EL (cell line): ENCODE results near the gene LIN37.

Source experiments
- DNase-seq: peaks from one replicate; pipeline ENCODE4 v3.0.0-alpha.2; 2016

LIN37 gene

DNA sequence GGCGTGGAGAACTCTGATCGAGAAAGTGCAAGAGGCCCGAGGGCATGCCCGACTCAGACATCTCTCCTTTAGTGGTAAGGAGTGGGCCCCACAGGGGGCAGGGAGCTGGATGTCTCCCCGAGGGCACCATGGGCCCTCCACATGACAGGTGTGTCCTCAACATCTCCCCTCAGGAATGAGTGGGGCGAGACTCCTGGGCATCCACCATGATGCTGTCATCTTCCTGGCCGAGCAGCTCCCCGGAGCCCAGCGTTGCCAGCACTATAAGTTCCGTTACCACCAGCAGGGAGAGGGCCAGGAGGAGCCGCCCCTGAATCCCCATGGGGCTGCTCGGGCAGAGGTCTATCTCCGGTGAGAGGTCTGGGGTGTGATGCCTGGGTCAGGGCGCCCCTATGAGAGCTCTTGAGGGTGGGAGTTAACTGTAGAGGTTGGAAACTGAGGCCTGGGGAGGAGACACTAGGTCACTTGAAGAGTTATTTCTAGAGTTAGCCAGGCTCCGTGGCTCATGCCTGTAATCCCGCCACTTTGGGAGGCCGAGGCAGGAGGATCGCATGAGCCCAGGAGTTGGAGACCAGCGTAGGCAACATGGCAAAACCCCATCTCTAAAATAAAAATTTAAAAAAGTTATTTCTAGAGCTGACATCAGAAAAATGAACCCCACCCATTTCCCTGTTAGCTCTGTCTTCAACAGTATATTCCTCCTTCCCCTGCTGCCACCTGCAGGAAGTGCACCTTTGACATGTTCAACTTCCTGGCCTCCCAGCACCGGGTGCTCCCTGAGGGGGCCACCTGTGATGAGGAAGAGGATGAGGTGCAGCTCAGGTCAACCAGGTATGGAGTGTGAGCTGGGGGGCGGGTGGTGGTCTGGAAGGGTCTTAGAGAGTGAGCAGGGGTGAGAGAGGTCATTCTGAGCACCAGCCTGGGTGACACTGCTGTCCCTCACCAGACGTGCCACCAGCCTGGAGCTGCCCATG, 11.2 kb upstream of the LIN37 start:
- no peak for DNase-seq

DNA sequence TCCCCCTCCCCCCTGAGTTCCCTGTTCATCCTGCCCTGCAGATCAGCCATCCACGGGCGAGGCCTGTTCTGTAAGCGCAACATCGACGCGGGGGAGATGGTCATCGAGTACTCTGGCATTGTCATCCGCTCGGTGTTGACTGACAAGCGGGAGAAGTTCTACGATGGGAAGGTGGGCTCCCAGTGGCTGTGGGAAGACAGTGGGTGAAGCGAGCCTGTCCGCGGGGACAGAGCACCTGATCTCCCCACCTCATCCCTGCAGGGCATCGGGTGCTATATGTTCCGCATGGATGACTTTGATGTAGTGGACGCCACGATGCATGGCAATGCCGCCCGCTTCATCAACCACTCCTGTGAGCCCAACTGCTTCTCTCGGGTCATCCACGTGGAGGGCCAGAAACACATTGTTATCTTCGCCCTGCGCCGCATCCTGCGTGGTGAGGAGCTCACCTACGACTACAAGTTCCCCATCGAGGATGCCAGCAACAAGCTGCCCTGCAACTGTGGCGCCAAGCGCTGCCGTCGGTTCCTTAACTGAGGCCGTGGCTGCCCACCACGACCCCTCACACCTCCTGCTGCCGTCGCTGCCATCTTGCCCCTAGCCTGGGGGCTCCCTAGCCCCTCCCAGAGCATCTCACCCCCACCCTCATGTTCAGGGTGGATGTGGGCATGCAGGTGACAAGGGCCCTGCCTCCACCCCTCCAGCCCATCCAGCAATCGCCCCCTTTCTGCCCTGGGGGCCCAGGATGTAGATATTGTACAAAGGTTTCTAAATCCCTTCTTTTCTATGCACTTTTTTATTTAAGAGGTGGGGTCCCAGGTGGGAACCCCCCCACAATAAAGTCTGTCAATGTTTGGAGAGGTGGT, 10.1 kb upstream of the LIN37 start:
- DNase-seq, result no peak

DNA sequence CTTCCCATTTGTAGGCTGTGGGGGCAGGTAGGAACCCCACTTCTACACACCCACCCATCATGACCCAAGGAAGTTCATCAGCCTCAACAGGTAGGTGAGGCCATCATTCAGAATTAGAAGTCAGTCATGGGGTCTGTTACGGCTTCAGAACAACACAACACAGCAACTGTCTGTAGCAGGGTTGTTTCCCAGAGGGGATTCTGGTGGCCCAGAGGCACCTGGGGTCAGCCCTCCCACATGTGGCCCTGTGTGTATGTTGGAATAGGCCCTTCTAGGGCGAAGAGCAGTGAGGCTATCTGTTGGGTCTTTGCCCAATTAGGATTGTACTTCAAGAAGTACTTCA, 9.5 kb upstream of the LIN37 start:
- DNase-seq, result no peak

DNA sequence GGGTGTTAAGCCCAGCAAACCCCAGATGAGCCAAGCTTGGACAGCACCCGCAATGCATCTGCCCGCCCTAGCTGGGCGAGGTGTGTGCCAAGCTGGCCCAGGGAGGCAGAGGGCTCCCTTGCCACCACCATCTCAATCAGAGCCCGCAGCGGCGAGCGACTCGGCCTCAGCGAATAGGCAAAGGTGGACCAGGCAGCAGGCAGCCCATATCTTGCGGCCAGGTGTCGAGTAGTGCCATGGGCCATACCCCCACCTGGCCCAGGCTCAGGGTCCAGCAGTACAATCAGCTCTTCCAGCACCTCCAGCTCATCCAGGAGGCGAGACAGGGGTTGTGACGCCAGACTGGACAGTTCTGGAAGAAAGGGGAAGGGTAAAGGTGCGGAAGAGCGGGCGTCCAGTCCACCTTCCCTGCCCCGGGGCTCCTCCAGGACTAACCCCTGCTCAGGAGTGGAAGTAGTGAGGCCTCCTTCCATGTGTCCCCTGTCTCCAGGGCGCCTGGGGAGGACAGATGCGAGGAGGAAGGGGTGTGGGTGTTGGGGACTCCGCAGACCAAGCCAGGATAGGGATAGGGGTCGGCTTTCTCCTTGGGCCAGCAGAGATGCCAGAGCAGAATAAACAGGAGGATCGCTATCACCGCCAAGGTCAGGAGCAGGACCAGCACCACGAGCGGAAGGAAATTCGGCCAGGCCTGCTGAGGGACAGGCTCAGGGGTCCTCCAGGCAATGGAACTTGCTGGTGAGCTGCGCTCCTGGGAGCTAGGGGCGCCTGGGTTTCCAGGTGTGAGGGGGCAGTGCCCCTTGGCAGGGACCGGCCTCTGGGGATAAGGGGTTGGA, 8.9 kb upstream of the LIN37 start:
- DNase-seq, result no peak

DNA sequence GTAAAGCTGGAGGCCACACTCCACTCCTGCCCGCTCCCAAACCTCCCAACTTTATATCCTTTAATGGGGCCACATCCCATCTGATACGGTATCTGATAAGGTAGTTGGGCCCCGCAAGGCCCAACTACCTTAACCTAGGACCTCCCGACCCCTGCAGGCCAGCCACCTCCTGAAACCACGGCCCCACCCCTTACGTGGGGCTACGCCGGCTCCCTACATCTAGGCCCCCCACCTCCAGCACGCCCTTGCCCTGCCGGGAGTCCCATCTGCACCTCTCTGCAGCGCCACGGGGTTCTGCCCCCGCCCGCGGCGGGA, 8.3 kb upstream of the LIN37 start:
- DNase-seq, result no peak

DNA sequence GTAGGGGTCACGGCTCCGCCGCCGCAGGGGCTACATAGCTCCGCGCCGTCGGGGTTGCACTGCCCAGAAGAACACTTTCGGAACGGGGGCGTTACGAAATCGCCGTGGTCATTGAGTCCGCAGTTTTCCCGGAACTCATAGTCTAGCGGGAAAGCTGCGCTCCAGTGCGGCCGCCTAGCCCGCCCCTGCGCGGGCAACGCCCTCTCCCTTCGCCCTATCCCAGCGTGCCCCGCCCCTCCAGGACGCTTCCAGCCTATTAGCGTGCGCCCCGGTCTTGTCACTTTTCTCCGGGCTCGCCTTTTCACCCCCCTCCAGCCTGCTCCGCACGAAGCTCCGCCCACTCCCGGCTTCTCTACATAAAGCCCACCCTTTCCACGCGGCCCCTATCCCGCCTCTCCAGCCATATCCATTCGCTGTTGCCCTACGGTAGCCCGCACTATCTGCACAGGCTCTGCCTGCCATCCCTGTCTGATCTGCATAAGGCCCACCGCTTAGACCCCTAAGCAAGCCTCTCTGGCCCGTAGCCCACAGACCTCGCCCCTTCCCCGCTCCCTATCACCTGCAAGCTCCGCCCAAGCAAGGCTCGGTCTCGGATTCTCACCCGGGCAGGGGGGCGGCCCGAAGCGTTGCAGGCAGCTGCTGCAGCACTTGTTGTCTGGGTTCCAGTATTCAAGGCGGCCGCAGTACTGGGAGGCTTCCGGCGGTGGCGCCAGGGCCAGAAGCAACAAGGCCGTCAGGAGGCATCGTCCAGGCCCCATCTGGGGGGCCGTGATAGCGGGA, 7.8 kb upstream of the LIN37 start:
- peak; percentile 98 for DNase-seq

DNA sequence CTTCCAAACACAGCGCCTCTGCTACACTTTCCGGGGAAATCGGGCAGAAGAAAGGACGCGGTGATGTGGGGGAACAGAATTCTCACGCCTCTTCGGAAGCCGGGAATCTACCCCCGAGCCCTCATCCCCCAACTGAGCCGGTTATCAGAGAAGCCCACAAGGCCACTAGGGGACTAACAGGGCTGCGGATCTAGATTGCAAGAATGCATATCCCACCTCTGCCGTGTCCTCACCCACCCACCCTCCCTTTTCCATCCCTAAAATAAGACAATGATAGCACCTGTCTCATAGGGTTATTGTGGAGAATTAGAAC, 7.2 kb upstream of the LIN37 start:
- no peak for DNase-seq

DNA sequence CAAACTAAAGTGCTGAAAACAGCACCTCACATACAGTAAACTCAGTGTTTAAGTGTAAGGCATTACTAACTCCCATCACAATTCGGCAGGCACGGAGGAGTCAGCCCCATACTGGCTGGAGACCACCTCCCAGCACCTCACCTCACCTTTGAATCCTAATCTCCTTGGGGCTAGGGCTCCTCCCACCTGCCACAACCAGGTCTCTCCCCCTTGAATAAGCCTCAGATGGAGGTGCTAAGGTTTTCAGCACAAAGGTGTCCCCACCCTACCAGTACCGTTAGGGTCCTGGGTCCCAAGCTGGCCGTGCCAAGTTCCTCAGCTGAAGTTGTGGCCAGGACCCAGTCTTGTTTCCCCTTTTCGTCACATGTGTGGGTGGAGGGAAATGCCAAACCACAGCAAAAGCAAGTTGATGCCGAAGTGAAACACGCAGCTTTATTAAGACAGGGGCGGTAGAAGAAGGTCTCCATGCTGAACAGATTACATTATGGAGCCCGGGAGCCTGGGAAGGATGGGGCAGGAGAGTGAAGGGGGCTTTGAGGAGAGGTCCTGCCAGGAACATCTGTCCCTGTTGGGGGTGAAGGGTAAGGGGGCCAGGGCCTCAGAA, 6.2 kb upstream of the LIN37 start, which contains the start of gene IGFLR1:
TSS of gene IGFLR1 (minus strand) at position 332 of the 604 bp plus-strand sequence. CDS start 1,272 bp downstream, outside the sequence.
- DNase-seq, result no peak

DNA sequence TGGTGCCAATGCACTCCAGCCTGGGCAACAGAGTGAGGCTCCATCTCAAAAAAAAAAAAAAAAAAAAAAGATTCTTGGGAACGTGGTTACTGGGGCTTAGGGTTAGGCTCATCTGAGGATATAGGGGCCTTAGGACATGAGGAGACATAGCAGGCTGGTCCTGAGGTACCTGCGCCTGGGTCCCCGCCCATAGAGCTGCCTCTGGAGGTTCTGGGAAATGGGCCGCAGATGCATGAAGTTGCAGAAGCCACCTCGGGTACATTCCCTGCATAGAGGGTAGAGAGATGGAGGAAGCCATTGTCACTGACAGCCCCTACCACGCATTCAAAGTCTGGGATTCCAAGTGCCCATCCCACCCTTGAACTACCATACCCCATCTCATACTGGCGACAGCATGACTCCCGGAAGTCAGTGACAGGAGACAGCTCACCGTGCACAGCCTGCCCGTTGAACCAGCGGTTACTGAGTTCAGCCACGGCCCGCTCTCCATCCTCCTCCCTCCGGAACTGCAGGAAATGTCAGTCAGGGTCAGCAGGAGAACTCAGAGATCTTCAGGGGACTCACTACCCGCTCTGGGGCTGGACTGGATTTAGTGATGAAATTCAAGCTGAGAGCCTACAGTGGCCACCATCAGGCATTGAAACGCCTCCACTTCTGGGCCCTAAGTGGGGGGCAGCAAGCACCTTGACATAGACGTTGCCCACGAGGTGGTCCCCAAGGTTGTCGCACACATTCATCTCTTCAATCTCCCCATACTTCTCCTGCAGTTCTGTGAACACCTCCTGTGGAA, 4.5 kb upstream of the LIN37 start:
- no peak for DNase-seq

DNA sequence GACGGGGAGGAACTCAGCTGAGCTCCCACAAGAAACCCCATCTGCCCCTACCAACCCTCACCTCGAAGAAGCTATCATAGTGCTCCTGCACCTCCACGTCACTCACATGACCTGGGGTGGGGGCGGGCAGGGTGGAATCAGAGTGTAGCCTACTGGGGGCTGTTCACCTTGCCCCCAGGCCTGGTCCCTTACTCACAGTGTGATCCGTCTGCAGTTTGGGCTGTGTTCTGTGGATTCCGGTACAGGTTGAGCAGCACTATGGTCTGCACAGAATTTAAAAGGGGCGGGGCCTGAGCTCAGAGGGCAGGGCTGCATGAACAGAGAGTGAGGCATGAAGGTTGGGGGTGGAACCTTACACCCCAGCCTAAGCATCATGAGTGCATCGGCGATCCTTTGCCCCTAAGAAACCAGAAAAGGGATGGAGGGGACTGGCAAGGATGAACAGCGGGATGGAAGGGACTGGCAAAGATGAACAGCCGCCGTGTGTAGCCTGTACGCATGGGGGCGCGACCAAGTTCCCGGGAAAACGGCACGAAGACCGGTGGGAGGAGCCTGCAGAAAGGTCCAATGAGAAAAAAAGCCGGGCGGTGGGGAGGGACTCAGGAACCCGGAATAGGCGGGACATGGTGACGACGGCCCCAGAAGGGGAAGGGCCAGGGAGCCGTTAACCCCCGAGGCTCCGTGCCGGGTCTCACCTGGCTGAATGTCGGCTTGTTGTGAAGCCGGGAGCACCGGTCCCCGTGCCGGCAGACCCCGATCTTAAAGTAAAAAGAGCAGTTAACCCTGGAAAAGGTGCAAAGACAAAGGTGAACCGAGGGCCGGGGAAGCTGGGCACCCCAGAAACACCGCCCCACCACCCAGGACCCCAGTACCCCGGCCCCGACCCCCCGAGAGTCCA, 3.7 kb upstream of the LIN37 start:
- peak; percentile 97 for DNase-seq

DNA sequence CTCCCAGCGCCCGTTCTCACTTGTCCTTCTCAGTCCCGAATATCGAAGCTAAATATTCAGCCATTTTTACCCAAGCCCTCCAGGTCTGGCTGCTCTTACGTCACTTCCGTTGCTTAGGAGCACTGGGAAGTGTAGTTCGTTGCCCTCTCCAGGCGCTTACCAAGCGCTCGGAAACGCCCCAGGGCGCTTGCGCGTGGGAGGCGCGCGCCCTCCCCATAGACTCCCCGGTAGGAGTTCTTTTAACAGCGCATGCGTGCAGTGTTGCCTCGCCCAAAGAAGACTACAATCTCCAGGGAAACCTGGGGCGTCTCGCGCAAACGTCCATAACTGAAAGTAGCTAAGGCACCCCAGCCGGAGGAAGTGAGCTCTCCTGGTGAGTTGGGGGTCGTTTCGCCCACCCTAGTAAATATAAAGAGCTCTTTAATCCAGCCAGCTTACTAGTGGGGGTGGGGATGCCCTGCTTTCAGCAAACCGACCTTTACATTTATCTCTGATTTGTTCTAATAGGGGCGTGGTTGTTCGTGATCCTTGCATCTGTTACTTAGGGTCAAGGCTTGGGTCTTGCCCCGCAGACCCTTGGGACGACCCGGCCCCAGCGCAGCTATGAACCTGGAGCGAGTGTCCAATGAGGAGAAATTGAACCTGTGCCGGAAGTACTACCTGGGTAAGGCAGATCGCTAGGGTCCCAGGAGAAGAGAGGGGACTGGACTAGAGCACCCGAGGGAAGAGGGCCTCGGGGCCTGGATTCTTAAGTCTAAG, 2.9 kb upstream of the LIN37 start, which contains the start of the genes PSENEN and U2AF1L4:
TSS of gene PSENEN (plus strand) at position 324 of the 759 bp plus-strand sequence. CDS start at position 604, 280 bp downstream.
TSS of gene U2AF1L4 (minus strand) at position 91 of the 759 bp plus-strand sequence. CDS start at position 64, 27 bp downstream.
- DNase-seq, result peak; percentile 99

DNA sequence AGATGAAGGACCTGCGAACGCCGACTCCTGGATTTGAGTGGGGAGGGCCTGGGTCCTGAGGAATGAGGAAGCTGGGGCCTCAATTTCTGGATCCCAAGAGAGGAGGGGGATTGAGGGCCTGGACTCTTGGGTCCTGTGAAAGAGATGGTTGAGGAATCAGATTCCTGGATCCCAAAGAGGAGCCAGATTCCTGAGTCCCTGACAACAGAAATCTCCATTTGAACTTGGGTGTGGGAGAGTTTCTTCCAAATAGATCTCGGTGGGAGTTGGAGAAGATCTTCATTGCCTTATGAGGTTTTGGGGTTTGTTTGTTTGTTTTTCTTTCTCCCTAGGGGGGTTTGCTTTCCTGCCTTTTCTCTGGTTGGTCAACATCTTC, 2.3 kb upstream of the LIN37 start:
- DNase-seq, result no peak

DNA sequence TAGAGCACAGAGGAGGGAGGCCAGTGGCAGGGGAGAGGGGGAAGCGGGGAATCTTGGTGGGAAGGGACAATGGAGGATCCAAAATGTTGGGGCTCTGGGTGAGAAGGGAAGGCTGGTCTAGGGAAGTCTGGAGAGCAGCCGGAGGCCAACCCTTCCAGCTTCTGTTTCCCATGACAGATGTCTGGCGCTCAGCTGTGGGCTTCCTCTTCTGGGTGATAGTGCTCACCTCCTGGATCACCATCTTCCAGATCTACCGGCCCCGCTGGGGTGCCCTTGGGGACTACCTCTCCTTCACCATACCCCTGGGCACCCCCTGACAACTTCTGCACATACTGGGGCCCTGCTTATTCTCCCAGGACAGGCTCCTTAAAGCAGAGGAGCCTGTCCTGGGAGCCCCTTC, 1.8 kb upstream of the LIN37 start:
- no peak for DNase-seq

DNA sequence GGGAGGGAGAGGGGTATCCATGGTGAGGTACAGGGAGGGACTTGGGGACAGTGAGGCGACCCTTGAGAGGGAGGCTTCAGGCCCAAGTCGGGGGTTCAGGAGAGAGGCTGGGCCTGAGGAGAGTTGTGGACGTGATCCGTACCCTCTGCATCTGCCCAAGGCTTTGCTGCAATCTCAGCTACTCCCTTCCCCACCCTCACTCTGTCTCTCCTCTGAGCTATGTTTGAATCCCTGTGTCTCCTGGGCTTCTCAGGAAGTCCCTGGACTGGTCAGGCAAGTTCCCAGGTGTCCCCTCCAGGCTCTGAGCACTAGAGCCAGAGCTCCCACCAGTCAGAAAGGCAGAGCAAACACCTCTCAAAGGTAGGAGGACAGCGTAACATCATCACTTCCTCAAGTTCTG, 1.8 kb downstream of the LIN37 start:
- no peak for DNase-seq

DNA sequence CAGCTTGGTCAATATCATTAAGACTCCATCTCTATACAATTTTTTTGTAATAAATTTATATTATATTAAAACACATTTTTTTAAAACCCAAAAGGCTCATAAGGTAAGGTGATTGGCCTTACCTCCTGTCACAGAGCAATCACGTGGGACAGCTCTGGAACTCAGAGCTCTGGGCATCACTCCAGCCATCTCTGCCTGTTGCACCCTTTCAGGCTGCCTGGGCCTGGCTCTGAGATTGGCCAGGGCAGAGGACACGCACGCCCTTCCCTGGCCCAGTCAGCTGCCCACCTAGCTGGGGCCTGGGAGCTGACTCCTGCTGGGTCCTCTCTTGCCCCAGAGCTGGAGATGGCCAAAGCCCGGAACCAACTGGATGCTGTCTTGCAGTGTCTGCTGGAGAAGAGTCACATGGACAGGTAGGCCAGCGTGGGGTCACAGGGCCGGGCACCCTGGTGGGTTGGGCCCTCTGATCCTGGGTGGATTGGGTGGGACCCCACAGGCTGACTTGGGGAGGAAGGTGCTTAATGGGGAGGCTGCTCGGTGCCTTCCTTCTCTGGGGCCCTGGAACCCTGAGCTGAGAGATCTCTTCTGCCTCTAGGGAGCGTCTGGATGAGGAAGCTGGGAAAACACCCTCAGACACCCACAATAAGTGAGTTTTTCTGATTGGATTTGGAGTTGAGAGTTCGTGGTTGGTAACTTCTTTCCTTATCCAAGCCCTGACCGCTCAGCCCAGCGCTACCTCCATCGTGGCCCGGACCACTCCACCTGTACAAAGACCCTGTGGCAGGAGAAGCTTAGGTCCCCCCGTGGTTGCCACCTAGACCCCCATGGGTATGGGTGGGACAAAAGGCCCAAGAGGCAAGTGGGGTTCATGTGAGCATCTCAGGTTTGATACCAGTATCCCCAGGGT, 3.7 kb downstream of the LIN37 start:
- no peak for DNase-seq

DNA sequence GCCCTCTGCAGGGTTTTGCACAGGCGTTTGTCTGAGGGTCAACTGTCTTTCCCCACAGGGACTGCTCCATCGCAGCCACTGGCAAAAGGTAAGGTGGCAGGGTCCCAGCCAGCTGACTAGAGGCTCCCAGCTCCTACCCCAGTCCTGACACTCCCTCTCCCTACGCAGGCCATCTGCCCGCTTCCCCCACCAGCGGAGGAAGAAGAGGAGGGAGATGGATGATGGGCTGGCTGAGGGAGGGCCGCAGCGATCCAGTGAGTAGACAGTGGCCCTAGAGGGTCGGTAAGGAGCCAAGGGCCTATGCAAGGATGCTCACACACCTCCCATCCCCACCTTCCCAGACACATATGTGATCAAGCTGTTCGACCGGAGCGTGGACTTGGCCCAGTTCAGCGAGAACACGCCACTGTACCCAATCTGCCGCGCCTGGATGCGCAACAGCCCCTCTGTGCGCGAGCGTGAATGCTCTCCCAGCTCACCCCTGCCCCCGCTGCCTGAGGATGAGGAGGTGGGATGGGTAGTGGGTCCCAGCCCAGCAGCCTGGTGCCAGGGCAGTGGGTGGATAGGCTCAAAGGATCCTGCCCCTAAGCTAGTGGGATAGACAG, 4.5 kb downstream of the LIN37 start:
- no peak for DNase-seq

DNA sequence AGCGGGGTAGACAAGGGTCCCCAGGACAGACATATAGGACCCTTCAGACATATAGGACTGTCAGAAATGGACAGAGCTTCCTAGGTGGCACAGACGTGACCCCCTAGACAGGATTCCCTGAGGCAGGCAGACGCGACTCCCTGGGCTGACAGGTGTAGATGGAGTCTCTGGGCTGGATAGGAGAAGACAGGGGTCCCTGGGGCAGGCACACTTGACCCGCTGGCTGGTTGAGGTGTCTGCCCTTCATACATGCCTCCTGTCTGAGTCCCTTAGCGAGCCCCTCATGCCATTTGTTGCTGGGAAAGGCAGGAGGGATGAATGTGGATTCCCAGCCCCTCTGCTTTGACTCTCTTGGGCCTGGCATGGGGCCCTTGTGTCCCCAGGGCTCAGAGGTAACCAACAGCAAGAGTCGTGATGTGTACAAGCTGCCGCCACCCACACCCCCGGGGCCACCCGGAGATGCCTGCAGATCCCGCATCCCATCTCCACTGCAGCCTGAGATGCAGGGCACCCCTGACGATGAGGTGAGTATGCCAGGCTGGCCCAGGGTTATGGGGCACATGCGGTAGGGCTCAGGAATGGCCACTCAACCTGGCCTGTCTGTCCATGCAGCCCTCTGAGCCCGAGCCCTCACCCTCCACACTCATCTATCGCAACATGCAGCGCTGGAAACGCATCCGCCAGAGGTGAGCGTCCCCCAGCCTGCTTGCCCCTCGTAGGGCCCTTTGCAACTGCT, 5.4 kb downstream of the LIN37 start:
- no peak for DNase-seq
